Endodermal cell (in vitro differentiated cells): Measurements from ENCODE around the gene ARNT2. TPM values are rescaled to one million over a fixed set of nuclear protein-coding genes. Genes with fewer than 3 reads are reported as not detected.

ENCODE experiments used
- DNase-seq: peaks from one replicate; pipeline ENCODE4 v3.0.0-alpha.2; 2017
- H3K27ac ChIP-seq: 2 replicates; pipeline ENCODE4 v1.5.1; 2013; ENCODE audit warnings: mild to moderate bottlenecking, low read depth, low read length, moderate library complexity
- H3K27me3 ChIP-seq: 2 replicates; pipeline ENCODE4 v1.6.1; 2013; ENCODE audit warnings: mild to moderate bottlenecking, low read length, moderate library complexity; ENCODE audit not compliant: insufficient read depth, control insufficient read depth, poor library complexity, severe bottlenecking
- H3K36me3 ChIP-seq: 2 replicates; pipeline ENCODE4 v1.7.0; 2013; ENCODE audit warnings: mild to moderate bottlenecking, low read length, moderate library complexity; ENCODE audit not compliant: control insufficient read depth, insufficient read depth
- H3K4me1 ChIP-seq: one replicate; pipeline ENCODE4 v1.7.0; 2013; ENCODE audit warnings: low read length; ENCODE audit not compliant: control insufficient read depth, insufficient read depth
- H3K4me3 ChIP-seq: 2 replicates; pipeline ENCODE4 v1.5.1; 2013; ENCODE audit warnings: mild to moderate bottlenecking, low read length, moderate library complexity
- H3K9ac ChIP-seq: 2 replicates; pipeline ENCODE4 v1.6.1; 2013; ENCODE audit warnings: mild to moderate bottlenecking, low read length, moderate library complexity; ENCODE audit not compliant: poor library complexity, severe bottlenecking; ENCODE audit errors: extremely low read depth
- H3K9me3 ChIP-seq: 2 replicates; pipeline ENCODE4 v1.6.1; 2013; ENCODE audit warnings: mild to moderate bottlenecking, low read length, moderate library complexity; ENCODE audit not compliant: control insufficient read depth
- H3K27ac Mint-ChIP-seq: 2 replicates; pipeline ENCODE4 v1.8.0; 2020; ENCODE audit warnings: mixed read lengths
- H3K27me3 Mint-ChIP-seq: 2 replicates; pipeline ENCODE4 v1.8.0; 2021; ENCODE audit warnings: mild to moderate bottlenecking, mixed read lengths; ENCODE audit not compliant: insufficient read depth
- H3K36me3 Mint-ChIP-seq: 2 replicates; pipeline ENCODE4 v1.8.0; 2020; ENCODE audit warnings: low read depth, mixed read lengths
- H3K4me1 Mint-ChIP-seq: 2 replicates; pipeline ENCODE4 v1.8.0; 2020; ENCODE audit warnings: mixed read lengths
- H3K4me3 Mint-ChIP-seq: 2 replicates; pipeline ENCODE4 v1.8.0; 2020; ENCODE audit warnings: mild to moderate bottlenecking, moderate library complexity, mixed read lengths
- H3K9me3 Mint-ChIP-seq: 2 replicates; pipeline ENCODE4 v1.8.0; 2020; ENCODE audit warnings: mild to moderate bottlenecking, mixed read lengths
- CTCF ChIP-seq: fragments of 200-600 bp; sonication (generic); conservative IDR thresholded peaks from 2 replicates; pipeline ENCODE4 v1.5.0; 2021; ENCODE audit warnings: antibody characterized with exemption, mild to moderate bottlenecking
- WGBS, 2 experiments: methylation state at CpG; one replicate each; pipeline versions ENCODE4 v1.1.5 to v1.1.7; 2013; ENCODE audit warnings: missing lambda C conversion rate in 2 of 2, mixed read lengths in 1 of 2; ENCODE audit not compliant: insufficient coverage in 1 of 2, insufficient read length in 1 of 2; 5-methylcytosine and 5-hydroxymethylcytosine counted together
- total RNA-seq, 2 donors: library from RNA; stranded (reverse); fragmentation: NEBNext Ultra II Directional in 1 of 2; extraction: Animal tissue kit (Norgen Biotek cat#: 25700) in 1 of 2; gene quantifications; 2 replicates in 1 of 2; 3 replicates in 1 of 2; pipeline ENCODE4 v1.2.1, GENCODE V29; 2021

The ARNT2 gene
- total RNA-seq, 2 donors from 2014 or later = 8.0 to 15.9 TPM

- Mint-ChIP-seq H3K4me3 (no peak overlapping the region), H3K4me1 (peaks cover 21% of the 10 kb centered on the region), H3K9me3 (no peaks in the 10 kb centered on the region), H3K36me3 (peaks cover 11% of the 10 kb centered on the region), H3K27ac (no peak overlapping the region), H3K27me3 (no peaks in the 10 kb centered on the region)
- H3K4me1 ChIP-seq = peaks cover 5% of the 10 kb centered on the region
- no peak overlapping the region for H3K27ac ChIP-seq
- H3K4me3 ChIP-seq = no peak overlapping the region
- no peaks in the 10 kb centered on the region for H3K27me3 ChIP-seq
- H3K9ac ChIP-seq = no peak overlapping the region
- no peak for DNase-seq
- no peaks in the 10 kb centered on the region for H3K36me3 ChIP-seq
- no peaks in the 10 kb centered on the region for H3K9me3 ChIP-seq
- WGBS, 2 experiments = 96 to 100% methylated on average over 1 of the region's 1 CpG
- no peak for TF ChIP-seq CTCF
Measured at GRCh38 chr15:80565398-80565797, 161.2 kb downstream of the ARNT2 start.

GRCh38 chr15:80565988-80566387, 161.8 kb downstream of the ARNT2 start:
- Histone ChIP-seq H3K9me3 (no peaks in the 10 kb centered on the region), H3K27me3 (no peaks in the 10 kb centered on the region), H3K4me1 (no peaks in the 10 kb centered on the region), H3K9ac (no peak overlapping the region), H3K27ac (no peak overlapping the region), H3K36me3 (no peaks in the 10 kb centered on the region), H3K4me3 (no peak overlapping the region)
- TF ChIP-seq CTCF = no peak
- 87 to 98% methylated on average over 4 of the region's 4 CpGs for WGBS, 2 experiments
- peaks cover 15% of the 10 kb centered on the region for H3K4me1 Mint-ChIP-seq
- no peak overlapping the region for H3K4me3 Mint-ChIP-seq
- H3K36me3 Mint-ChIP-seq = peaks cover 11% of the 10 kb centered on the region
- H3K27ac Mint-ChIP-seq = no peak overlapping the region
- no peaks in the 10 kb centered on the region for H3K27me3 Mint-ChIP-seq
- no peak for DNase-seq
- H3K9me3 Mint-ChIP-seq = no peaks in the 10 kb centered on the region

GRCh38 chr15:80567721-80568157, 163.6 kb downstream of the ARNT2 start:
- no peak overlapping the region for H3K27ac ChIP-seq
- no peak overlapping the region for H3K4me3 Mint-ChIP-seq
- WGBS, 2 experiments = 13 to 14% methylated on average over 5 of the region's 5 CpGs
- peaks cover 11% of the 10 kb centered on the region for H3K36me3 Mint-ChIP-seq
- no peaks in the 10 kb centered on the region for H3K36me3 ChIP-seq
- H3K9ac ChIP-seq = no peak overlapping the region
- H3K4me3 ChIP-seq = no peak overlapping the region
- no peak overlapping the region for H3K27ac Mint-ChIP-seq
- peaks cover 16% of the 10 kb centered on the region for H3K4me1 Mint-ChIP-seq
- no peaks in the 10 kb centered on the region for H3K27me3 Mint-ChIP-seq
- H3K4me1 ChIP-seq = no peaks in the 10 kb centered on the region
- no peaks in the 10 kb centered on the region for H3K9me3 Mint-ChIP-seq
- H3K9me3 ChIP-seq = no peaks in the 10 kb centered on the region
- DNase-seq = peak; percentile 90
- H3K27me3 ChIP-seq = no peaks in the 10 kb centered on the region
- peak; percentile 84 for TF ChIP-seq CTCF
